ENCODE data around the gene FRG2B.
"Not testable (repeated sequence)": the region's sequence is repeated elsewhere in the genome, so short reads cannot be mapped to it uniquely, and the experiment has no call there.

FRG2B gene

GRCh38 chr10:133592716-133593115 is 33.9 kb downstream of the FRG2B start:
- DNase-seq = no peak

GRCh38 chr10:133590970-133591359 is 35.6 kb downstream of the FRG2B start:
- DNase-seq = no peak

- no peak for DNase-seq
These were observed 36.2 kb downstream of the FRG2B start for GRCh38 chr10:133590226-133590969.

GRCh38 chr10:133577037-133577436 is 49.6 kb downstream of the FRG2B start:
- DNase-seq = not testable (repeated sequence)

Measured in midbrain (tissue), 1 donor.